ENCODE results near the gene LDB2. TPM values are rescaled to one million over a fixed set of nuclear protein-coding genes. Genes with fewer than 3 reads are reported as not detected.

Gene LDB2
- total RNA-seq, 1 donor from 2014 or later, result not detected

- intact Hi-C loops (cut with micrococcal nuclease), result no loop called here
Observed at GRCh38 chr4:16505726-16506125, 392.7 kb downstream of the LDB2 start.

GRCh38 chr4:16505267-16505666, 393.2 kb downstream of the LDB2 start:
- intact Hi-C loops (cut with micrococcal nuclease), result no loop called here

- intact Hi-C loops (cut with micrococcal nuclease), result no loop called here
Observed at GRCh38 chr4:16503421-16504100, 394.9 kb downstream of the LDB2 start.

GRCh38 chr4:16498978-16499377, 399.5 kb downstream of the LDB2 start:
- intact Hi-C loops (cut with micrococcal nuclease), result no loop called here

GRCh38 chr4:16496501-16496900, 401.9 kb downstream of the LDB2 start:
- intact Hi-C loops (cut with micrococcal nuclease), result no loop called here

GRCh38 chr4:16492872-16493271, 405.6 kb downstream of the LDB2 start:
- intact Hi-C loops (cut with micrococcal nuclease), result no loop called here

- intact Hi-C loops (cut with micrococcal nuclease), result no loop called here
Observed at GRCh38 chr4:16489226-16489625, 409.2 kb downstream of the LDB2 start.

- intact Hi-C loops (cut with micrococcal nuclease), result no loop called here
Observed at GRCh38 chr4:16488084-16488483, 410.4 kb downstream of the LDB2 start.

- intact Hi-C loops (cut with micrococcal nuclease), result no loop called here
Observed at GRCh38 chr4:16484711-16485110, 413.7 kb downstream of the LDB2 start.

- intact Hi-C loops (cut with micrococcal nuclease), result no loop called here
Observed at GRCh38 chr4:16483540-16483939, 414.9 kb downstream of the LDB2 start.

- intact Hi-C loops (cut with micrococcal nuclease), result no loop called here
Observed at GRCh38 chr4:16480011-16480410, 418.4 kb downstream of the LDB2 start.

- intact Hi-C loops (cut with micrococcal nuclease), result no loop called here
Observed at GRCh38 chr4:16472537-16472936, 425.9 kb downstream of the LDB2 start.

- intact Hi-C loops (cut with micrococcal nuclease), result no loop called here
Observed at GRCh38 chr4:16467061-16467460, 431.4 kb downstream of the LDB2 start.

- intact Hi-C loops (cut with micrococcal nuclease), result no loop called here
Observed at GRCh38 chr4:16466581-16466980, 431.9 kb downstream of the LDB2 start.

GRCh38 chr4:16464651-16465050, 433.8 kb downstream of the LDB2 start:
- intact Hi-C loops (cut with micrococcal nuclease), result no loop called here

- intact Hi-C loops (cut with micrococcal nuclease), result no loop called here
Observed at GRCh38 chr4:16462656-16463055, 435.8 kb downstream of the LDB2 start.

- intact Hi-C loops (cut with micrococcal nuclease), result no loop called here
Observed at GRCh38 chr4:16461362-16461761, 437.1 kb downstream of the LDB2 start.

GRCh38 chr4:16457944-16458343, 440.5 kb downstream of the LDB2 start:
- intact Hi-C loops (cut with micrococcal nuclease), result no loop called here

Data from T-helper 1 cell treated with Interleukin-12 subunit alpha and Interleukin-12 subunit beta and Interleukin-4 antibody, amounts not matched to agents 30 ng/mL and 1 ng/mL, for 36 hours (primary cell).